HG03039 (cell line): ENCODE data around the gene BAIAP3.
"Not testable (repeated sequence)": the region's sequence is repeated elsewhere in the genome, so short reads cannot be mapped to it uniquely, and the experiment has no call there.

ENCODE experiments used
- ATAC-seq: cut with Tn5 transposase; IDR thresholded peaks from one replicate; pipeline ENCODE4 v1.9.1; 2021; ENCODE audit warnings: mild to moderate bottlenecking, moderate library complexity; ENCODE audit not compliant: unreplicated experiment

The BAIAP3 gene

GRCh38 chr16:1333149-1333812 is at the start of gene BAIAP3:
TSS of gene BAIAP3 (plus strand) at chr16:1333645. CDS start at chr16:1338550, 4,905 bp downstream.
- ATAC-seq = no peak

- no peak for ATAC-seq
These were observed 49.3 kb upstream of the BAIAP3 start for GRCh38 chr16:1283996-1284616.

- ATAC-seq = no peak
These were observed 47.6 kb upstream of the BAIAP3 start for GRCh38 chr16:1285669-1286512.

- ATAC-seq = no peak
These were observed 46.8 kb upstream of the BAIAP3 start for GRCh38 chr16:1286513-1287094.

- ATAC-seq = no peak
These were observed 45.3 kb upstream of the BAIAP3 start for GRCh38 chr16:1287982-1288670.

GRCh38 chr16:1288813-1289476 is 44.5 kb upstream of the BAIAP3 start:
- ATAC-seq = no peak

- ATAC-seq = no peak
These were observed 44.0 kb upstream of the BAIAP3 start for GRCh38 chr16:1289477-1289866.

- no peak for ATAC-seq
These were observed 43.4 kb upstream of the BAIAP3 start for GRCh38 chr16:1290063-1290501.

GRCh38 chr16:1290860-1291575 is 42.4 kb upstream of the BAIAP3 start:
- no peak for ATAC-seq

- ATAC-seq = no peak
These were observed 41.9 kb upstream of the BAIAP3 start for GRCh38 chr16:1291576-1291974.

GRCh38 chr16:1292208-1292607 is 41.2 kb upstream of the BAIAP3 start:
- not testable (repeated sequence) for ATAC-seq

GRCh38 chr16:1292808-1293207 is 40.6 kb upstream of the BAIAP3 start:
- ATAC-seq = not testable (repeated sequence)

GRCh38 chr16:1293921-1294656 is 39.4 kb upstream of the BAIAP3 start:
- no peak for ATAC-seq

GRCh38 chr16:1295465-1295864 is 38.0 kb upstream of the BAIAP3 start:
- no peak for ATAC-seq

- ATAC-seq = not testable (repeated sequence)
These were observed 36.8 kb upstream of the BAIAP3 start for GRCh38 chr16:1296688-1297017.

- no peak for ATAC-seq
These were observed 36.3 kb upstream of the BAIAP3 start for GRCh38 chr16:1297018-1297696.

- ATAC-seq = no peak
These were observed 35.0 kb upstream of the BAIAP3 start for GRCh38 chr16:1298406-1298805.
